Chondrocyte (in vitro differentiated cells): ENCODE measurements around the gene UBL3. TPM values are rescaled to one million over a fixed set of nuclear protein-coding genes. Genes with fewer than 3 reads are reported as not detected.

ENCODE experiments used
- DNase-seq: peaks from one replicate; pipeline ENCODE4 v3.0.0; 2021; ENCODE audit warnings: mixed read lengths, low spot score
- H3K27ac Mint-ChIP-seq: one replicate; pipeline ENCODE4 v1.8.0; 2021; ENCODE audit warnings: mild to moderate bottlenecking, moderate library complexity, mixed read lengths; ENCODE audit not compliant: unreplicated experiment
- H3K27me3 Mint-ChIP-seq: 2 replicates; pipeline ENCODE4 v1.8.0; 2021; ENCODE audit warnings: low read depth, mixed read lengths
- H3K36me3 Mint-ChIP-seq: 2 replicates; pipeline ENCODE4 v1.8.0; 2021; ENCODE audit warnings: low read depth, mixed read lengths
- H3K4me1 Mint-ChIP-seq: 2 replicates; pipeline ENCODE4 v1.8.0; 2021; ENCODE audit warnings: low read depth, mild to moderate bottlenecking, mixed read lengths
- H3K4me3 Mint-ChIP-seq: one replicate; pipeline ENCODE4 v1.8.0; 2021; ENCODE audit warnings: mild to moderate bottlenecking, moderate library complexity, mixed read lengths; ENCODE audit not compliant: unreplicated experiment
- H3K9me3 Mint-ChIP-seq: 2 replicates; pipeline ENCODE4 v1.8.0; 2021; ENCODE audit warnings: low read depth, mixed read lengths
- total RNA-seq: library from RNA; stranded (reverse); gene quantifications from 3 replicates; pipeline ENCODE4 v1.2.1, GENCODE V29; 2021
- TF ChIP-seq, protein P1 (sequence below): fragments of 200-600 bp; sonication (generic); IDR thresholded peaks from 2 replicates; pipeline ENCODE4 v1.5.0; 2021; ENCODE audit warnings: antibody characterized with exemption, mild to moderate bottlenecking, moderate library complexity

UBL3 gene
- total RNA-seq, 1 donor from 2014 or later, result 21.3 TPM

DNA sequence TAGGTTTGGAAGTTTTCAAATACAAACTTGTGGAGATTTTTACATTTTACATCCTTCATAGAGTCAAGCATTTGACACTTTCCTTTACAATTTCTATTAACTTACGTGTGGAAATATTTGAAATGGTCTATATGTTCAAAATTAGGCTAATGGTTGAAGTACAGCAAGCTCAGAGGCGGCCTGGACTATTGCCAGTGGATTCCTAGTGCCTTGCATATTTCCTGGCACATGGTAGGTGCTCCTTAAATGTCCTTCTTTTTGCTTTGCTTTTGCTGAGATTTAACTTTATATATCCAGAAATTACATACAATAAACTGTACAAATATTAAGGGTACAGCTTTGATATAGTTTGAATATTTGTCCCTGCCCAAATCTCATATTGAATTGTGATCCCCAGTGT lies 93.9 kb downstream of the UBL3 start:
- Mint-ChIP-seq H3K4me1 (peaks cover 26% of the 10 kb centered on the region), H3K27me3 (no peaks in the 10 kb centered on the region), H3K36me3 (no peaks in the 10 kb centered on the region), H3K27ac (peak overlapping the region; percentile 81), H3K4me3 (no peak overlapping the region), H3K9me3 (peaks cover 15% of the 10 kb centered on the region)
- DNase-seq, result no peak
- TF ChIP-seq, protein P1, sequence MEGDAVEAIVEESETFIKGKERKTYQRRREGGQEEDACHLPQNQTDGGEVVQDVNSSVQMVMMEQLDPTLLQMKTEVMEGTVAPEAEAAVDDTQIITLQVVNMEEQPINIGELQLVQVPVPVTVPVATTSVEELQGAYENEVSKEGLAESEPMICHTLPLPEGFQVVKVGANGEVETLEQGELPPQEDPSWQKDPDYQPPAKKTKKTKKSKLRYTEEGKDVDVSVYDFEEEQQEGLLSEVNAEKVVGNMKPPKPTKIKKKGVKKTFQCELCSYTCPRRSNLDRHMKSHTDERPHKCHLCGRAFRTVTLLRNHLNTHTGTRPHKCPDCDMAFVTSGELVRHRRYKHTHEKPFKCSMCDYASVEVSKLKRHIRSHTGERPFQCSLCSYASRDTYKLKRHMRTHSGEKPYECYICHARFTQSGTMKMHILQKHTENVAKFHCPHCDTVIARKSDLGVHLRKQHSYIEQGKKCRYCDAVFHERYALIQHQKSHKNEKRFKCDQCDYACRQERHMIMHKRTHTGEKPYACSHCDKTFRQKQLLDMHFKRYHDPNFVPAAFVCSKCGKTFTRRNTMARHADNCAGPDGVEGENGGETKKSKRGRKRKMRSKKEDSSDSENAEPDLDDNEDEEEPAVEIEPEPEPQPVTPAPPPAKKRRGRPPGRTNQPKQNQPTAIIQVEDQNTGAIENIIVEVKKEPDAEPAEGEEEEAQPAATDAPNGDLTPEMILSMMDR, result no peak

DNA sequence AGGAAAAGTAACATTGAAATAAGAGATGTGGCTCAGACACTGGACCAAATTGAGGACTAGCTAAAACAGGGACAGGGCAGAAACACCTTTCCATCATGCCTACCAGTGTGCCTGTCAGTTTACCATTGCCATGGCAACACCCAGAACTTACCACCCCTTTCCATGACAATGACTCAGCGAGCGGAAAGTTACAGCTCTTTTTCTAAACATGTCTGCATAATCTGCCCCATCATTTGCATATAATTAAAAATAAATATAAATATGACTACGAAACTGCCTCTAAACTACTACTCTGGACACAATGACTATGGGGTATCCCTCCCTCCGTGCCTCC lies 96.0 kb downstream of the UBL3 start:
- DNase-seq, result no peak
- Mint-ChIP-seq H3K4me3 (no peak overlapping the region), H3K27me3 (no peaks in the 10 kb centered on the region), H3K36me3 (no peaks in the 10 kb centered on the region), H3K27ac (no peak overlapping the region), H3K9me3 (peaks cover 1% of the 10 kb centered on the region), H3K4me1 (peaks cover 33% of the 10 kb centered on the region)
- TF ChIP-seq, protein P1, result no peak

DNA sequence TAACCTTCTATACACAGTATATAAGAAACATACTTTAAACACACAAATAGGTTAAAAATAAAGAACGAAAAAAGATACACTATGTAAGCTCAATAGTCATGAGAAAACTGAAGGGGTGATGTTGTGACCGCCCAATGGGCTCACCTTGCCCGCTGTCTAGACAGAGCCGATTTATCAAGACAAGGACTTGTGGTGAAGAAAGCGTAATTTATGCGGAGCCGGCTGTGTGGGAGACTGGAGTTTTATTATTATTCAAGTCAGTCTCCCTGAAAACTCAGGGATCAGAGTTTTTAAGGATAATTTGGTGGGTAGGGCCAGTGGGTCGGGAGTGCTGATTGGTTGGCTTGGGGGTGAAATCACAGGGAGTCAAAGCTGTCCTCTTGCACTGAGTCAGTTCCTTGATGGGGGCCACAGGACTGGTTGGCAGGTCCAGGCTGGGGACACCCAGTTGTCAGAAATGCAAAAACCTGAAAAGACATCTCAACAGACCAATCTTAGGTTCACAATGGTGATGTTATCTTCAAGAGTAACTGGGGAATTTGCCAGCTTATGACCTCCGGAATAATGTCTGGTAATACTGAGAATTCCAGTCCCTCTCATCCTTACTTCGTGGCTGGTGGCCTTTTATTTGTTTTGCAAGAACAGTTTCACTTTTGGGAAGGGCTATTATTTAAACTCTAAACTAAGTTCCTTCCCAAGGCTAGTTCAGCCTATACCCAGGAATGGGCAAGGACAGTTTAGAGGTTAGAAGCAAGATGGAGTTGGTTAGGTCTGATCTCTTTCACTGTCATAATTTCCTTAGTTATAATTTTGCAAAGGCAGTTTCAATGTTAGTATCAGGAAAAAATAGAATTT lies 96.6 kb downstream of the UBL3 start:
- no peak overlapping the region for H3K4me3 Mint-ChIP-seq
- peaks cover 33% of the 10 kb centered on the region for H3K4me1 Mint-ChIP-seq
- TF ChIP-seq, protein P1, result no peak
- no peaks in the 10 kb centered on the region for H3K27me3 Mint-ChIP-seq
- H3K9me3 Mint-ChIP-seq, result no peaks in the 10 kb centered on the region
- H3K27ac Mint-ChIP-seq, result no peak overlapping the region
- no peak for DNase-seq
- no peaks in the 10 kb centered on the region for H3K36me3 Mint-ChIP-seq

DNA sequence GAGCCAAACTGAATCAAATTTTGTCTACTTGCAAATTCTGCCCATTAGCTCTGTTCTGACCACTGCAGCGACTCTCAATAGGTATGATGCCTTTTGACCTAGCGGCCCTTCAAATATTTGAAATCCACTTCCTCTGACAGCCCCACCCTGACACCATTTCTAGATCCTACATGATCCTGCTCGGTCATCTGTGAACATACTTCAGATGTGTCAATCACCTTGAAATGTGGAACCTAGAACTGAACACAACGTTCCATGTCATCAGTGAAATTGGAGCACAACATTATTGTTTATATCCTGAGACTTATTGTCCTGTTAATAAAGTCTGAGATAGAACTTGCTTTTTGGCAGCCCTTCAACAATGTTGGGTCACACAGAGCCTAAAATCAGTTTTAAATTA lies 98.2 kb downstream of the UBL3 start:
- TF ChIP-seq, protein P1, result no peak
- no peak for DNase-seq
- Mint-ChIP-seq H3K9me3 (no peaks in the 10 kb centered on the region), H3K27me3 (no peaks in the 10 kb centered on the region), H3K4me3 (no peak overlapping the region), H3K36me3 (no peaks in the 10 kb centered on the region), H3K27ac (no peak overlapping the region), H3K4me1 (peaks cover 29% of the 10 kb centered on the region)

DNA sequence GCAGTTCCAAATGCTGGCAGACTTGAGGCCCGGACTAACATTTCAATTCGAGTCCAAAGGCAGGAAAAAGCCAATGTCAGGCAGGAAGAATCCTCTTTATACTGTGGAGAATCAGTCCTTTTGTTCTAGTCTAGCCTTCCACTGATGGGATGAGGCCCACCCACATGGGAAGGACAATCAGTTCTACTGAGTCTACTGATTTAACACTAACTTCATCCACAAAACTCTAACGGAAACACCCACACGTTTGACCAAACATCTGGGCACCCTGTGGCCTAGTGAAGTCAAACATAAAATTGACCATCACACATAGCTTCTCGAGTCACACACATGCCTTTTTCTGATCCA lies 100.3 kb downstream of the UBL3 start:
- H3K27me3 Mint-ChIP-seq, result no peaks in the 10 kb centered on the region
- peak overlapping the region; percentile 78 for H3K27ac Mint-ChIP-seq
- no peaks in the 10 kb centered on the region for H3K36me3 Mint-ChIP-seq
- H3K4me1 Mint-ChIP-seq, result peaks cover 17% of the 10 kb centered on the region
- TF ChIP-seq, protein P1, result no peak
- H3K9me3 Mint-ChIP-seq, result no peaks in the 10 kb centered on the region
- DNase-seq, result no peak
- H3K4me3 Mint-ChIP-seq, result no peak overlapping the region
